ENCODE measurements around the gene PFKFB3.
"Not testable (repeated sequence)": the region's sequence is repeated elsewhere in the genome, so short reads cannot be mapped to it uniquely, and the experiment has no call there.

The PFKFB3 gene

GRCh38 chr10:6195376-6195775 is 7.4 kb upstream of the PFKFB3 start:
- no peak for DNase-seq (ENCODE audit: low read depth)
- no peak overlapping the region for H3K4me3 ChIP-seq (ENCODE audit: control insufficient read depth, low read depth, low read length)
- no peak for TF ChIP-seq CTCF (IDR thresholded peaks at IDR 0.05; ENCODE audit: control insufficient read depth, insufficient read depth, low read depth, low read length, missing control alignments)

- H3K4me3 ChIP-seq (ENCODE audit: control insufficient read depth, low read depth, low read length), result no peak overlapping the region
- no peak for TF ChIP-seq CTCF (IDR thresholded peaks at IDR 0.05; ENCODE audit: control insufficient read depth, insufficient read depth, low read depth, low read length, missing control alignments)
- no peak for DNase-seq (ENCODE audit: low read depth)
These were observed 6.9 kb upstream of the PFKFB3 start for GRCh38 chr10:6195846-6196245.

GRCh38 chr10:6196524-6196923 is 6.2 kb upstream of the PFKFB3 start:
- H3K4me3 ChIP-seq (ENCODE audit: control insufficient read depth, low read depth, low read length), result not testable (repeated sequence)

GRCh38 chr10:6197321-6197720 is 5.4 kb upstream of the PFKFB3 start:
- no peak for DNase-seq (ENCODE audit: low read depth)
- no peak for TF ChIP-seq CTCF (IDR thresholded peaks at IDR 0.05; ENCODE audit: control insufficient read depth, insufficient read depth, low read depth, low read length, missing control alignments)
- no peak overlapping the region for H3K4me3 ChIP-seq (ENCODE audit: control insufficient read depth, low read depth, low read length)

More at GRCh38 chr10:6196524-6196923, 6.2 kb upstream of the PFKFB3 start:
- not testable (repeated sequence) for DNase-seq (ENCODE audit: low read depth)

GRCh38 chr10:6198171-6198570 is 4.6 kb upstream of the PFKFB3 start:
- H3K4me3 ChIP-seq (ENCODE audit: control insufficient read depth, low read depth, low read length), result no peak overlapping the region
- TF ChIP-seq CTCF (IDR thresholded peaks at IDR 0.05; ENCODE audit: control insufficient read depth, insufficient read depth, low read depth, low read length, missing control alignments), result no peak
- DNase-seq (ENCODE audit: low read depth), result no peak

- TF ChIP-seq CTCF (IDR thresholded peaks at IDR 0.05; ENCODE audit: control insufficient read depth, insufficient read depth, low read depth, low read length, missing control alignments), result no peak
- no peak overlapping the region for H3K4me3 ChIP-seq (ENCODE audit: control insufficient read depth, low read depth, low read length)
- DNase-seq (ENCODE audit: low read depth), result no peak
These were observed 3.5 kb upstream of the PFKFB3 start for GRCh38 chr10:6199131-6199733.

- DNase-seq (ENCODE audit: low read depth), result no peak
- no peak overlapping the region for H3K4me3 ChIP-seq (ENCODE audit: control insufficient read depth, low read depth, low read length)
- no peak for TF ChIP-seq CTCF (IDR thresholded peaks at IDR 0.05; ENCODE audit: control insufficient read depth, insufficient read depth, low read depth, low read length, missing control alignments)
These were observed 2.3 kb upstream of the PFKFB3 start for GRCh38 chr10:6200440-6200733.

Data from AG09309 (cell line).